ENCODE data around the gene ACLY.

DNA sequence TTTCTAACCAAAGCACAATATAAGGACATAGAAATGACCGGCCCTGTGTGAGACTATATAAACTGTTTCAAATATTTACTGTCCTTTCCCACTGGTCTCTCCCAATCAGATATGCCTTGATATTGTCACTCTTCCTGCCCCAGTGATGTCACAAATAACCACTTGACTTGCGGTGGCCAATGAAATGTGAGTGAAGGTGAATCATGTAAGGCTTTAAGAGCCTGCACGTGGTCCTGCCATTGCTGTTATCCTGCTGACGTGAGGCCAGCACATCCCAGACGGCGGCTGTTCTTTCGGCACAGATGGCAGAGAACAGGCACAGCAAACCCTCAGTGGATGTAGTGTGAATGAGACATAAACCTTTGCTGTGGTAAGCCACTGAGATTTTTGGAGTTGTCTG, 48.1 kb downstream of the ACLY start:
- no peak for TF ChIP-seq HMGXB4 (CRISPR knock-in tag; IDR thresholded peaks at IDR 0.05)
- TF ChIP-seq TP53 (CRISPR knock-in tag; IDR thresholded peaks at IDR 0.05), result no peak
- TF ChIP-seq CTCF (IDR thresholded peaks at IDR 0.05), result no peak
- no peak for TF ChIP-seq USF2 (CRISPR knock-in tag; IDR thresholded peaks at IDR 0.05)
- TF ChIP-seq, protein P1, sequence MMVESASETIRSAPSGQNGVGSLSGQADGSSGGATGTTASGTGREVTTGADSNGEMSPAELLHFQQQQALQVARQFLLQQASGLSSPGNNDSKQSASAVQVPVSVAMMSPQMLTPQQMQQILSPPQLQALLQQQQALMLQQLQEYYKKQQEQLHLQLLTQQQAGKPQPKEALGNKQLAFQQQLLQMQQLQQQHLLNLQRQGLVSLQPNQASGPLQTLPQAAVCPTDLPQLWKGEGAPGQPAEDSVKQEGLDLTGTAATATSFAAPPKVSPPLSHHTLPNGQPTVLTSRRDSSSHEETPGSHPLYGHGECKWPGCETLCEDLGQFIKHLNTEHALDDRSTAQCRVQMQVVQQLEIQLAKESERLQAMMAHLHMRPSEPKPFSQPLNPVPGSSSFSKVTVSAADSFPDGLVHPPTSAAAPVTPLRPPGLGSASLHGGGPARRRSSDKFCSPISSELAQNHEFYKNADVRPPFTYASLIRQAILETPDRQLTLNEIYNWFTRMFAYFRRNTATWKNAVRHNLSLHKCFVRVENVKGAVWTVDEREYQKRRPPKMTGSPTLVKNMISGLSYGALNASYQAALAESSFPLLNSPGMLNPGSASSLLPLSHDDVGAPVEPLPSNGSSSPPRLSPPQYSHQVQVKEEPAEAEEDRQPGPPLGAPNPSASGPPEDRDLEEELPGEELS (CRISPR knock-in tag; IDR thresholded peaks at IDR 0.05), result no peak
- TF ChIP-seq, protein P2, sequence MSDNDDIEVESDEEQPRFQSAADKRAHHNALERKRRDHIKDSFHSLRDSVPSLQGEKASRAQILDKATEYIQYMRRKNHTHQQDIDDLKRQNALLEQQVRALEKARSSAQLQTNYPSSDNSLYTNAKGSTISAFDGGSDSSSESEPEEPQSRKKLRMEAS (CRISPR knock-in tag; IDR thresholded peaks at IDR 0.05), result no peak
- no peak for TF ChIP-seq TEAD4 (CRISPR knock-in tag; IDR thresholded peaks at IDR 0.05)
- no peak for TF ChIP-seq ATF1 (CRISPR knock-in tag; IDR thresholded peaks at IDR 0.05)
